Mesenteric fat pad (tissue), 1 donor: ENCODE data around the gene TOPBP1. TPM values are rescaled to one million over a fixed set of nuclear protein-coding genes. Genes with fewer than 3 reads are reported as not detected.
"Not testable (repeated sequence)": the region's sequence is repeated elsewhere in the genome, so short reads cannot be mapped to it uniquely, and the experiment has no call there.

ENCODE experiments used
- DNase-seq: peaks from one replicate; pipeline ENCODE4 v3.0.0-alpha.2; 2020; ENCODE audit warnings: low spot score
- total RNA-seq: library from RNA; stranded (reverse); fragmentation: NEBNext Ultra II Directional; extraction: Animal tissue kit (Norgen Biotek cat#: 25700); gene quantifications from one replicate; pipeline ENCODE4 v1.2.1, GENCODE V29; 2021
- donor health status: DM: yes; HTN: yes; CAD: no.

The TOPBP1 gene
- total RNA-seq, 1 donor from 2014 or later: 16.2 TPM

GRCh38 chr3:133674290-133674919 lies 12.7 kb upstream of the TOPBP1 start:
- DNase-seq: no peak

- no peak for DNase-seq
Observed at GRCh38 chr3:133673746-133674145, 12.0 kb upstream of the TOPBP1 start.

GRCh38 chr3:133672461-133672860 lies 10.7 kb upstream of the TOPBP1 start:
- DNase-seq: no peak

GRCh38 chr3:133670525-133670995 lies 8.8 kb upstream of the TOPBP1 start:
- DNase-seq: no peak

- no peak for DNase-seq
Observed at GRCh38 chr3:133669949-133670524, 8.3 kb upstream of the TOPBP1 start.

- DNase-seq: no peak
Observed at GRCh38 chr3:133667118-133667517, 5.4 kb upstream of the TOPBP1 start.

GRCh38 chr3:133665188-133665587 lies 3.4 kb upstream of the TOPBP1 start:
- not testable (repeated sequence) for DNase-seq

- DNase-seq: no peak
Observed at GRCh38 chr3:133663569-133664313, 2.0 kb upstream of the TOPBP1 start.

GRCh38 chr3:133662278-133662651 lies 524 bp upstream of the TOPBP1 start:
- DNase-seq: no peak

- no peak for DNase-seq
Observed at GRCh38 chr3:133659806-133660205, 1.9 kb downstream of the TOPBP1 start.

GRCh38 chr3:133655731-133656515 lies 5.8 kb downstream of the TOPBP1 start:
- no peak for DNase-seq

GRCh38 chr3:133649486-133650068 lies 12.2 kb downstream of the TOPBP1 start:
- DNase-seq: no peak

- no peak for DNase-seq
Observed at GRCh38 chr3:133644768-133645167, 17.0 kb downstream of the TOPBP1 start.

GRCh38 chr3:133643611-133644010 lies 18.1 kb downstream of the TOPBP1 start:
- DNase-seq: no peak

GRCh38 chr3:133641254-133641653 lies 20.5 kb downstream of the TOPBP1 start:
- DNase-seq: no peak

- DNase-seq: no peak
Observed at GRCh38 chr3:133633439-133633838, 28.3 kb downstream of the TOPBP1 start.

GRCh38 chr3:133629146-133629545 lies 32.6 kb downstream of the TOPBP1 start:
- no peak for DNase-seq

GRCh38 chr3:133627789-133628188 lies 34.0 kb downstream of the TOPBP1 start:
- no peak for DNase-seq

GRCh38 chr3:133620066-133620784 lies 41.5 kb downstream of the TOPBP1 start:
- DNase-seq: no peak

- DNase-seq: no peak
Observed at GRCh38 chr3:133611534-133611933, 50.2 kb downstream of the TOPBP1 start.

GRCh38 chr3:133610031-133610430 lies 51.7 kb downstream of the TOPBP1 start:
- DNase-seq: no peak
